ENCODE measurements around the gene CAMK2N2.

CAMK2N2 gene

DNA sequence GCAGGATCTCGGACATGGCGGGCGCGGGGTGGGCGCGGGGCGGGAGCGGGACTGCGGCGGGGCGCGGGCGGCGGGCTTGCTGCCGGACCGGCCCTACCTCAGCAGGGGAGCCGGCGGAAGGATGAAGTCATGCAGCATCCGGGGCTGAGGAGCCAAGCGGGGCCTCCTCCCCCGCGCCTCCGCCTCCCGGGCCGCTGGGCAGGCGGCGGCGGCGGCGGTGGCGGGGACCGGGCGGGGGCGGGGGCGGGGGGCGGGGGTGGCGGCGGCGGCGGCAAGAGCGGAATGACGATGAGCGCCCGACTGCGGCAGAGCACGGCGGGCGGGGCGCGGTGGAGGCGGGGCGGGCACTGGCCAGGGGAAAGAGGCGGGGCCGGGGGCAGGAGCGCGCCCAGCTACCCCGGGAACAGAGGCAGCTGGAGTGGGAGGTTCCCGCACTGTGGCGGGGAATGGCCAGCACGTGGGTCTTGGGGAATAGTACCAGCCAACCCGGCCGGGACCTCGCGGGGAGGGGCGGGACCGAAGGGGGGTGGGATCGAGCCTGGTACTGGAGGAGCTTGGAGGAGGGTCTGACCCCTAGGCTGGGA is at the start of gene CAMK2N2:
CAMK2N2 (minus strand) TSS at position 284 of the 584 bp plus-strand sequence; CDS start at position 16, 268 bp downstream.
- peak within 1 kb of the TSS; percentile 45 for H3K4me3 ChIP-seq (ENCODE audit: low read length)
- peak; percentile 61 for DNase-seq (ENCODE audit: low read depth)
- TF ChIP-seq, protein P1, sequence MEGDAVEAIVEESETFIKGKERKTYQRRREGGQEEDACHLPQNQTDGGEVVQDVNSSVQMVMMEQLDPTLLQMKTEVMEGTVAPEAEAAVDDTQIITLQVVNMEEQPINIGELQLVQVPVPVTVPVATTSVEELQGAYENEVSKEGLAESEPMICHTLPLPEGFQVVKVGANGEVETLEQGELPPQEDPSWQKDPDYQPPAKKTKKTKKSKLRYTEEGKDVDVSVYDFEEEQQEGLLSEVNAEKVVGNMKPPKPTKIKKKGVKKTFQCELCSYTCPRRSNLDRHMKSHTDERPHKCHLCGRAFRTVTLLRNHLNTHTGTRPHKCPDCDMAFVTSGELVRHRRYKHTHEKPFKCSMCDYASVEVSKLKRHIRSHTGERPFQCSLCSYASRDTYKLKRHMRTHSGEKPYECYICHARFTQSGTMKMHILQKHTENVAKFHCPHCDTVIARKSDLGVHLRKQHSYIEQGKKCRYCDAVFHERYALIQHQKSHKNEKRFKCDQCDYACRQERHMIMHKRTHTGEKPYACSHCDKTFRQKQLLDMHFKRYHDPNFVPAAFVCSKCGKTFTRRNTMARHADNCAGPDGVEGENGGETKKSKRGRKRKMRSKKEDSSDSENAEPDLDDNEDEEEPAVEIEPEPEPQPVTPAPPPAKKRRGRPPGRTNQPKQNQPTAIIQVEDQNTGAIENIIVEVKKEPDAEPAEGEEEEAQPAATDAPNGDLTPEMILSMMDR (IDR thresholded peaks at IDR 0.05; ENCODE audit: insufficient read depth, low read depth, low read length, missing control alignments) = no peak

DNA sequence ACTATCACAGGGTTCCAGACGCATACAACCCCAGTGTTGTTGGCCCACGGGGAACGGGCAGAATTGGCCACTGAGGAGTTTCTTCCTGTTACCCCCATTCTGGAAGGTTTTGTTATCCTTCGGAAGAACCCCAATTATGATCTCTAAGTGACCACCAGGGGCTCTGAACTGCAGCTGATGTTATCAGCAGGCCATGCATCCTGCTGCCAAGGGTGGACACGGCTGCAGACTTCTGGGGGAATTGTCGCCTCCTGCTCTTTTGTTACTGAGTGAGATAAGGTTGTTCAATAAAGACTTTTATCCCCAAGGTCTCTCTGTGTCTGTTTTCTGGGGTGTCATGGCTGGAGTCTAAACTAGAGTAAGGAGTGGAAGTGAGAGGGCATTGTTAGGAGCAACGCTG is 47.4 kb upstream of the CAMK2N2 start:
- TF ChIP-seq, protein P1 (IDR thresholded peaks at IDR 0.05; ENCODE audit: insufficient read depth, low read depth, low read length, missing control alignments) = no peak
- DNase-seq (ENCODE audit: low read depth) = no peak
- H3K4me3 ChIP-seq (ENCODE audit: low read length) = no peak overlapping the region

DNA sequence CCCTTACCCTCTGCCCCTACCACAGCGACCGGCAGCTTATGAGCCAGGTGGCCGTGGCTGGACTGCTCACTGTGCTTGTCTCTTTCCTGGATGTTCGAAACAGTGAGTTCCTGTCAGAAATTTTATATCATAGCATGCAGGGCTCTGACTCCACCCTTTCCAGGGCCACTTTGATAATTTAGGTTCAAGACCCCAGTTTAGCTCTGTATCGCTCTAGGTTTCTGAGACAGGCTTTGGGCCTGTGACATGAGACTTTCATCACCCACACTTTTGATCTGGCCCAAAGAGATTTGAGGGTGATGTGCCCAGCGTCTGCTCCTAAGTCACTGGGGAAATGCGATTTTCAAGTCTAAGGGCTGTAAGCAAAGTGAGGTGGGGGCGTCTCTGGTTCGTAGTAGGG is 46.6 kb upstream of the CAMK2N2 start:
- H3K4me3 ChIP-seq (ENCODE audit: low read length) = no peak overlapping the region
- DNase-seq (ENCODE audit: low read depth) = no peak
- TF ChIP-seq, protein P1 (IDR thresholded peaks at IDR 0.05; ENCODE audit: insufficient read depth, low read depth, low read length, missing control alignments) = no peak

DNA sequence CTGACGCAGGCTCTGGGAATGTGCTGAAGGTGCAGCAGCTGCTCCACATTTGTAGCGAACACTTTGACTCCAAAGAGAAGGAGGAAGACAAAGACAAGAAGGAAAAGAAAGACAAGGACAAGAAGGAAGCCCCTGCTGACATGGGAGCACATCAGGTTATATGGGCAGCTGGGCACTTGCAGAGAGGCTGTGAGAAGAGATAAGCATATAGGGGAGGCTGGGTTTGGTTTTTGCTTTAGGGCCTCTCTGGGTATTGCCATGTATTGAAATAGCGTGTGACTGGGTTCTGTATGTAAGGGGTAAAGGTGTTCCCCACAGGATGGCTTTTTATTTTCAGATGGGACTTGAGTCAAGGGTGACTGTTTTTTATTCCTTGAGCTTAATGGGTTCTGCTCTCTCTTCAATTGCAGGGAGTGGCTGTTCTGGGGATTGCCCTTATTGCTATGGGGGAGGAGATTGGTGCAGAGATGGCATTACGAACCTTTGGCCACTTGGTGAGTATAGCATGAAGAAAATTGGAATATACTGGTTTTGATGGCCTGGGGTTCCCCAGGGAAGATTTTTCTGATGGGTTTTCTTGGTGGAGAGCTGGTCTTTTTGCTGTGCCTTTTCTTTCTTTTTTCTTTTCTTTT is 45.1 kb upstream of the CAMK2N2 start:
- DNase-seq (ENCODE audit: low read depth) = no peak
- TF ChIP-seq, protein P1 (IDR thresholded peaks at IDR 0.05; ENCODE audit: insufficient read depth, low read depth, low read length, missing control alignments) = no peak
- no peak overlapping the region for H3K4me3 ChIP-seq (ENCODE audit: low read length)

DNA sequence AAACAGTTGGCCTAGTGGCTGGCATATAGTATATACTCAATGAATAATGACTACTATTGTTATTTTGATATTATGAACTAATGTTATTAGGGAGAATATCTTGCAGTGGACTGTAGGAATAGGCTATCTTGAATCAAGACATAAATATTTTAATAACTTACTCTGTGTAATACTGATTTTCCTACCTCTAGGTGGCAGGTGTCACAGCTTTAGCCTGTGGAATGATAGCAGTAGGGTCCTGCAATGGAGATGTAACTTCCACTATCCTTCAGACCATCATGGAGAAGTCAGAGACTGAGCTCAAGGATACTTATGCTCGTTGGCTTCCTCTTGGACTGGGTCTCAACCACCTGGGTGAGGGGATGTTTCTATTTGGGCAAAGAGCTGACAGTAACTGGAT is 44.2 kb upstream of the CAMK2N2 start:
- TF ChIP-seq, protein P1 (IDR thresholded peaks at IDR 0.05; ENCODE audit: insufficient read depth, low read depth, low read length, missing control alignments) = peak; percentile 54
- no peak overlapping the region for H3K4me3 ChIP-seq (ENCODE audit: low read length)
- peak; percentile 29 for DNase-seq (ENCODE audit: low read depth)

DNA sequence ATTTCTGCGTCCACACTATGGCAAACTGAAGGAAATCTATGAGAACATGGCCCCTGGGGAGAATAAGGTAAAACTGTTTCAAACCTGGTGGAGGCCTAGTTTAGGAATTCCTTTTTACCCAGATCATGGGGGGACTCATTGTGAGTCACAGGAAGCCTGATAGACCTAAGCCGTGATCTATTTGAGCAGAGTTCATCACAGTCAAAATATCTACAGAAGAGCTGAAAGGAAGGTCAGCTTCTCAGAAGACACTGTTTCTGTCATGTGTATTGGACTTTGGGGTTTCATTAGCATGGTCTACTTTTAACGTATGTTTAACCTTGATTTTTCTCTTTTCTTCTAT is 39.0 kb upstream of the CAMK2N2 start:
- DNase-seq (ENCODE audit: low read depth) = peak; percentile 79
- peak overlapping the region; percentile 93 for H3K4me3 ChIP-seq (ENCODE audit: low read length)
- TF ChIP-seq, protein P1 (IDR thresholded peaks at IDR 0.05; ENCODE audit: insufficient read depth, low read depth, low read length, missing control alignments) = no peak
